ENCODE measurements around the gene ZNF664.
A peak's percentile ranks its signal among the peaks of the same experiment; 100 is the strongest.

ZNF664 gene

GRCh38 chr12:124017064-124017463 is 44.0 kb downstream of the ZNF664 start:
- ATAC-seq = no peak
- H3K4me1 Mint-ChIP-seq = no peaks in the 10 kb centered on the region

GRCh38 chr12:124018539-124018938 is 45.5 kb downstream of the ZNF664 start:
- peaks cover 5% of the 10 kb centered on the region for H3K36me3 Mint-ChIP-seq
- H3K4me1 Mint-ChIP-seq = no peaks in the 10 kb centered on the region
- no peak overlapping the region for H3K4me3 Mint-ChIP-seq
- H3K27ac Mint-ChIP-seq = no peak overlapping the region
- no peak for ATAC-seq
- H3K9me3 Mint-ChIP-seq = no peaks in the 10 kb centered on the region
- no peak for DNase-seq (ENCODE audit: low spot score in 2 of 2)

More at GRCh38 chr12:124017064-124017463, 44.0 kb downstream of the ZNF664 start:
- H3K36me3 Mint-ChIP-seq = peaks cover 20% of the 10 kb centered on the region
- no peak overlapping the region for H3K4me3 Mint-ChIP-seq
- H3K27ac Mint-ChIP-seq = no peak overlapping the region
- no peak for DNase-seq (ENCODE audit: low spot score in 2 of 2)
- no peaks in the 10 kb centered on the region for H3K9me3 Mint-ChIP-seq

- Mint-ChIP-seq H3K4me1 (no peaks in the 10 kb centered on the region), H3K36me3 (peaks cover 3% of the 10 kb centered on the region), H3K4me3 (no peak overlapping the region), H3K27ac (no peak overlapping the region), H3K9me3 (no peaks in the 10 kb centered on the region)
- DNase-seq (ENCODE audit: low spot score in 2 of 2) (no peak), ATAC-seq (no peak)
Measured at GRCh38 chr12:124019115-124019514, 46.1 kb downstream of the ZNF664 start.

- no peak for DNase-seq (ENCODE audit: low spot score in 2 of 2)
- Mint-ChIP-seq H3K9me3 (no peaks in the 10 kb centered on the region), H3K27ac (no peak overlapping the region), H3K4me3 (no peak overlapping the region), H3K4me1 (no peaks in the 10 kb centered on the region), H3K36me3 (no peaks in the 10 kb centered on the region)
- ATAC-seq = no peak
Measured at GRCh38 chr12:124020514-124020949, 47.5 kb downstream of the ZNF664 start.

GRCh38 chr12:124021007-124021406 is 48.0 kb downstream of the ZNF664 start:
- Mint-ChIP-seq H3K4me3 (no peak overlapping the region), H3K4me1 (no peaks in the 10 kb centered on the region), H3K36me3 (no peaks in the 10 kb centered on the region), H3K27ac (no peak overlapping the region), H3K9me3 (no peaks in the 10 kb centered on the region)
- ATAC-seq (no peak), DNase-seq (ENCODE audit: low spot score in 2 of 2) (no peak)

- no peak overlapping the region for H3K4me3 Mint-ChIP-seq
- H3K4me1 Mint-ChIP-seq = no peaks in the 10 kb centered on the region
- no peak overlapping the region for H3K27ac Mint-ChIP-seq
- DNase-seq (ENCODE audit: low spot score in 2 of 2) (no peak), ATAC-seq (no peak)
- H3K9me3 Mint-ChIP-seq = no peaks in the 10 kb centered on the region
- H3K36me3 Mint-ChIP-seq = no peaks in the 10 kb centered on the region
Measured at GRCh38 chr12:124022161-124022560, 49.1 kb downstream of the ZNF664 start.

- no peak overlapping the region for H3K27ac Mint-ChIP-seq
- H3K9me3 Mint-ChIP-seq = no peaks in the 10 kb centered on the region
- no peak overlapping the region for H3K4me3 Mint-ChIP-seq
- no peaks in the 10 kb centered on the region for H3K4me1 Mint-ChIP-seq
- no peak for ATAC-seq
- H3K36me3 Mint-ChIP-seq = no peaks in the 10 kb centered on the region
- no peak for DNase-seq (ENCODE audit: low spot score in 2 of 2)
Measured at GRCh38 chr12:124024263-124024678, 51.3 kb downstream of the ZNF664 start.

GRCh38 chr12:124024776-124025175 is 51.8 kb downstream of the ZNF664 start:
- H3K27ac Mint-ChIP-seq = no peak overlapping the region
- DNase-seq (ENCODE audit: low spot score in 2 of 2) (no peak), ATAC-seq (no peak)
- H3K4me3 Mint-ChIP-seq = no peak overlapping the region
- no peaks in the 10 kb centered on the region for H3K4me1 Mint-ChIP-seq
- H3K9me3 Mint-ChIP-seq = no peaks in the 10 kb centered on the region
- no peaks in the 10 kb centered on the region for H3K36me3 Mint-ChIP-seq

- Mint-ChIP-seq H3K4me1 (no peaks in the 10 kb centered on the region), H3K27ac (no peak overlapping the region), H3K36me3 (no peaks in the 10 kb centered on the region), H3K9me3 (no peaks in the 10 kb centered on the region), H3K4me3 (no peak overlapping the region)
- no peak for DNase-seq (ENCODE audit: low spot score in 2 of 2)
- ATAC-seq = no peak
Measured at GRCh38 chr12:124025661-124026060, 52.6 kb downstream of the ZNF664 start.

GRCh38 chr12:124026755-124027745 is 54.0 kb downstream of the ZNF664 start:
- no peak for ATAC-seq
- H3K4me1 Mint-ChIP-seq = no peaks in the 10 kb centered on the region
- H3K4me3 Mint-ChIP-seq = no peak overlapping the region
- no peaks in the 10 kb centered on the region for H3K36me3 Mint-ChIP-seq
- H3K27ac Mint-ChIP-seq = no peak overlapping the region
- DNase-seq (ENCODE audit: low spot score in 2 of 2) = no peak
- no peaks in the 10 kb centered on the region for H3K9me3 Mint-ChIP-seq

GRCh38 chr12:124027753-124028554 is 54.9 kb downstream of the ZNF664 start:
- no peak for DNase-seq (ENCODE audit: low spot score in 2 of 2)
- Mint-ChIP-seq H3K27ac (no peak overlapping the region), H3K4me1 (no peaks in the 10 kb centered on the region), H3K4me3 (no peak overlapping the region), H3K9me3 (no peaks in the 10 kb centered on the region), H3K36me3 (no peaks in the 10 kb centered on the region)
- ATAC-seq = no peak

GRCh38 chr12:124028555-124028925 is 55.5 kb downstream of the ZNF664 start:
- no peak for DNase-seq (ENCODE audit: low spot score in 2 of 2)
- no peaks in the 10 kb centered on the region for H3K9me3 Mint-ChIP-seq
- H3K4me3 Mint-ChIP-seq = no peak overlapping the region
- ATAC-seq = no peak
- peak overlapping the region; percentile 26 for H3K27ac Mint-ChIP-seq
- no peaks in the 10 kb centered on the region for H3K36me3 Mint-ChIP-seq
- H3K4me1 Mint-ChIP-seq = no peaks in the 10 kb centered on the region

GRCh38 chr12:124030008-124030407 is 57.0 kb downstream of the ZNF664 start:
- ATAC-seq (no peak), DNase-seq (ENCODE audit: low spot score in 2 of 2) (no peak)
- Mint-ChIP-seq H3K4me3 (no peak overlapping the region), H3K4me1 (no peaks in the 10 kb centered on the region), H3K27ac (no peak overlapping the region), H3K36me3 (no peaks in the 10 kb centered on the region), H3K9me3 (no peaks in the 10 kb centered on the region)

GRCh38 chr12:124030510-124030909 is 57.5 kb downstream of the ZNF664 start:
- Mint-ChIP-seq H3K4me3 (no peak overlapping the region), H3K4me1 (no peaks in the 10 kb centered on the region), H3K9me3 (no peaks in the 10 kb centered on the region), H3K36me3 (no peaks in the 10 kb centered on the region), H3K27ac (no peak overlapping the region)
- no peak for DNase-seq (ENCODE audit: low spot score in 2 of 2)
- ATAC-seq = no peak

- H3K27ac Mint-ChIP-seq = no peak overlapping the region
- H3K9me3 Mint-ChIP-seq = no peaks in the 10 kb centered on the region
- no peak overlapping the region for H3K4me3 Mint-ChIP-seq
- no peak for DNase-seq (ENCODE audit: low spot score in 2 of 2)
- H3K36me3 Mint-ChIP-seq = no peaks in the 10 kb centered on the region
- H3K4me1 Mint-ChIP-seq = no peaks in the 10 kb centered on the region
- no peak for ATAC-seq
Measured at GRCh38 chr12:124031058-124031457, 58.0 kb downstream of the ZNF664 start.
